ENCODE measurements around the gene PPP2R5D. TPM values are rescaled to one million over a fixed set of nuclear protein-coding genes. Genes with fewer than 3 reads are reported as not detected.

PPP2R5D gene
- total and polyA plus RNA-seq, 2 of the 8 experiments (the other 6 are each of a cell fraction or from before 2014, with no cell fraction given), result 52.1 to 55.7 TPM

GRCh38 chr6:43006251-43006650, 21.9 kb downstream of the PPP2R5D start:
- Histone ChIP-seq H2AFZ (ENCODE audit: low read length) (no peak overlapping the region), H3K4me2 (ENCODE audit: insufficient read depth in 1 of 2, low read depth in 2 of 2, low read length in 2 of 2) (no peak overlapping the region), H4K20me1 (replicated peaks in 1 of 2; ENCODE audit: control insufficient read depth in 1 of 2, insufficient read depth in 2 of 2, low read length in 2 of 2) (peaks cover 0 to 14% of the 10 kb centered on the region in 2 experiments), H2BK12ac (ENCODE audit: low read depth, low read length) (no peak overlapping the region), H3K79me1 (ENCODE audit: low read depth, low read length) (peaks cover 3% of the 10 kb centered on the region), H3K18ac (ENCODE audit: extremely low read depth, low read length) (no peak overlapping the region), H3K23ac (ENCODE audit: insufficient read length) (no peak overlapping the region), H3K14ac (ENCODE audit: insufficient read length) (no peak overlapping the region), H2AK5ac (ENCODE audit: low read depth, low read length) (no peak overlapping the region), H3K9me3 (ENCODE audit: insufficient read depth in 2 of 2, low read depth in 1 of 2, low read length in 1 of 2) (no peaks in the 10 kb centered on the region), H3K4me1 (replicated peaks in 1 of 4; ENCODE audit: control insufficient read depth in 3 of 4, insufficient read depth in 4 of 4, low read length in 3 of 4) (no peaks in the 10 kb centered on the region), H2BK5ac (ENCODE audit: low read depth, low read length) (no peak overlapping the region), H3K23me2 (ENCODE audit: low read depth, low read length) (no peaks in the 10 kb centered on the region), H4K8ac (ENCODE audit: extremely low read depth, insufficient read depth, low read length) (no peak overlapping the region), H2BK15ac (ENCODE audit: low read length) (no peak overlapping the region), H2BK20ac (ENCODE audit: low read length) (no peak overlapping the region), H4K91ac (replicated peaks; ENCODE audit: insufficient read length, low read length) (no peak overlapping the region), H3K9ac (replicated peaks in 1 of 4; ENCODE audit: extremely low read depth in 1 of 4, low read depth in 3 of 4, low read length in 3 of 4) (no peak overlapping the region), H3K4ac (replicated peaks; ENCODE audit: insufficient read length, low read depth, low read length) (no peak overlapping the region), H3K56ac (replicated peaks; ENCODE audit: insufficient read length, low read depth, low read length) (no peak overlapping the region), H3K4me3 (ENCODE audit: extremely low read depth in 1 of 4, insufficient read depth in 2 of 4, low read depth in 3 of 4, low read length in 4 of 4) (no peak overlapping the region), H2BK120ac (replicated peaks; ENCODE audit: low read depth, low read length) (no peak overlapping the region), H3K79me2 (ENCODE audit: control insufficient read depth in 1 of 2, insufficient read depth in 2 of 2, low read length in 2 of 2) (no peaks in the 10 kb centered on the region), H3K27ac (ENCODE audit: low read depth, low read length) (no peak overlapping the region), H4K5ac (ENCODE audit: insufficient read length, low read depth, low read length) (no peak overlapping the region), H3K27me3 (replicated peaks in 1 of 4; ENCODE audit: control insufficient read depth in 3 of 4, extremely low read depth in 1 of 4, insufficient read depth in 3 of 4, low read length in 3 of 4) (no peaks in the 10 kb centered on the region), H3K36me3 (ENCODE audit: control insufficient read depth in 2 of 4, insufficient read depth in 4 of 4, low read length in 3 of 4) (peaks cover 9 to 44% (median 28%) of the 10 kb centered on the region in 4 experiments)
- ChIA-PET POLR2A (ENCODE audit: partially characterized antibody) (interaction anchor here (0.8 to 2.0 kb wide), 5 partner anchors 11 to 23 kb away, joined by 3 to 11 read pairs (median 4); partner anchors contain the start of gene RRP36), CTCF (ENCODE audit: partially characterized antibody) (interaction anchor here (0.5 to 6.0 kb wide), 11 partner anchors 9 to 359 kb away, joined by 3 to 33 read pairs (median 4); partner anchors contain the start of gene RRP36)
- DNase-seq (ENCODE audit: low read depth in 1 of 2, low spot score in 2 of 2) (no peak), FAIRE-seq (no peak)
- WGBS, 2 experiments (ENCODE audit: extremely low coverage in 1 of 2, insufficient coverage in 1 of 2, insufficient read length in 1 of 2, insufficient replicate concordance in 2 of 2, low coverage in 1 of 2, low lambda C conversion rate in 2 of 2, missing lambda C conversion rate in 1 of 2), result 89% methylated on average over 11 of the region's 11 CpGs; no CpG with 5 or more reads in 1 of the 2 experiments

Data from H1 (cell line).